Stimulated activated CD4-positive, alpha-beta T cell treated with anti-CD3 and anti-CD28 coated beads, Interleukin-4, amount 100 ng/mL, for 48 hours (primary cell): ENCODE data around the gene GCLC.
A peak's percentile ranks its signal among the peaks of the same experiment; 100 is the strongest.
"Not testable (repeated sequence)": the region's sequence is repeated elsewhere in the genome, so short reads cannot be mapped to it uniquely, and the experiment has no call there.

ENCODE experiments used
- DNase-seq, 2 donors: peaks; one replicate each; pipeline ENCODE4 v3.0.0-alpha.2; 2020; ENCODE audit warnings: low read depth in 2 of 2

GCLC gene

GRCh38 chr6:53544470-53545308, at the start of gene GCLC:
GCLC (minus strand) TSS chr6:53545101; CDS start chr6:53544645, 456 bp downstream.
- peak; percentile 86 to 88 for DNase-seq

- no peak for DNase-seq
Observed at GRCh38 chr6:53594596-53594995, 49.7 kb upstream of the GCLC start.

- DNase-seq, result no peak
Observed at GRCh38 chr6:53593001-53593488, 48.1 kb upstream of the GCLC start.

GRCh38 chr6:53591873-53592272, 47.0 kb upstream of the GCLC start:
- no peak for DNase-seq

GRCh38 chr6:53588816-53589509, 44.1 kb upstream of the GCLC start:
- no peak for DNase-seq

- no peak for DNase-seq
Observed at GRCh38 chr6:53587291-53587690, 42.4 kb upstream of the GCLC start.

- no peak for DNase-seq
Observed at GRCh38 chr6:53585208-53585900, 40.5 kb upstream of the GCLC start.

- DNase-seq, result no peak
Observed at GRCh38 chr6:53584726-53585125, 39.8 kb upstream of the GCLC start.

GRCh38 chr6:53583451-53583850, 38.5 kb upstream of the GCLC start:
- no peak for DNase-seq

- no peak for DNase-seq
Observed at GRCh38 chr6:53582963-53583362, 38.1 kb upstream of the GCLC start.

- no peak for DNase-seq
Observed at GRCh38 chr6:53581856-53582255, 37.0 kb upstream of the GCLC start.

- DNase-seq, result no peak
Observed at GRCh38 chr6:53581173-53581773, 36.4 kb upstream of the GCLC start.

GRCh38 chr6:53579338-53579737, 34.4 kb upstream of the GCLC start:
- DNase-seq, result peak; percentile 32 to 35

- no peak for DNase-seq
Observed at GRCh38 chr6:53578371-53578770, 33.5 kb upstream of the GCLC start.

GRCh38 chr6:53573299-53573698, 28.4 kb upstream of the GCLC start:
- DNase-seq, result no peak

- not testable (repeated sequence) for DNase-seq
Observed at GRCh38 chr6:53572379-53572778, 27.5 kb upstream of the GCLC start.

- DNase-seq, result no peak
Observed at GRCh38 chr6:53568776-53569616, 24.1 kb upstream of the GCLC start.

GRCh38 chr6:53567701-53568100, 22.8 kb upstream of the GCLC start:
- DNase-seq, result no peak

- no peak for DNase-seq
Observed at GRCh38 chr6:53566755-53567154, 21.9 kb upstream of the GCLC start.

- DNase-seq, result no peak
Observed at GRCh38 chr6:53565886-53566285, 21.0 kb upstream of the GCLC start.
